Nephron (organoid): ENCODE results near the gene ZNF462.

Experiments used
- H3K27ac Mint-ChIP-seq, 3 experiments: 2 replicates each; pipeline ENCODE4 v1.8.0; 2020; ENCODE audit warnings: mixed read lengths in 3 of 3, mild to moderate bottlenecking in 2 of 3, moderate library complexity in 1 of 3
- H3K27me3 Mint-ChIP-seq: 2 replicates; pipeline ENCODE4 v1.8.0; 2021; ENCODE audit warnings: low read depth, mild to moderate bottlenecking, moderate library complexity, mixed read lengths
- H3K36me3 Mint-ChIP-seq: 2 replicates; pipeline ENCODE4 v1.8.0; 2020; ENCODE audit warnings: low read depth, mixed read lengths
- H3K4me1 Mint-ChIP-seq: 2 replicates; pipeline ENCODE4 v1.8.0; 2020; ENCODE audit warnings: mixed read lengths
- H3K4me3 Mint-ChIP-seq, 3 experiments: 2 replicates each; pipeline ENCODE4 v1.8.0; 2020; ENCODE audit warnings: mild to moderate bottlenecking in 3 of 3, mixed read lengths in 3 of 3, moderate library complexity in 2 of 3
- H3K9me3 Mint-ChIP-seq: 2 replicates; pipeline ENCODE4 v1.8.0; 2020; ENCODE audit warnings: mixed read lengths
- TF ChIP-seq, protein P1 (sequence below), 3 experiments: fragments of 200-600 bp; sonication (generic); IDR thresholded peaks; one replicate each; pipeline ENCODE4 v1.5.0; 2021; ENCODE audit warnings: antibody characterized with exemption in 3 of 3; ENCODE audit not compliant: unreplicated experiment in 3 of 3

ZNF462 gene

GRCh38 chr9:106925392-106925791, 62.4 kb downstream of the ZNF462 start:
- H3K4me1 Mint-ChIP-seq: peaks cover 25% of the 10 kb centered on the region
- TF ChIP-seq, protein P1, sequence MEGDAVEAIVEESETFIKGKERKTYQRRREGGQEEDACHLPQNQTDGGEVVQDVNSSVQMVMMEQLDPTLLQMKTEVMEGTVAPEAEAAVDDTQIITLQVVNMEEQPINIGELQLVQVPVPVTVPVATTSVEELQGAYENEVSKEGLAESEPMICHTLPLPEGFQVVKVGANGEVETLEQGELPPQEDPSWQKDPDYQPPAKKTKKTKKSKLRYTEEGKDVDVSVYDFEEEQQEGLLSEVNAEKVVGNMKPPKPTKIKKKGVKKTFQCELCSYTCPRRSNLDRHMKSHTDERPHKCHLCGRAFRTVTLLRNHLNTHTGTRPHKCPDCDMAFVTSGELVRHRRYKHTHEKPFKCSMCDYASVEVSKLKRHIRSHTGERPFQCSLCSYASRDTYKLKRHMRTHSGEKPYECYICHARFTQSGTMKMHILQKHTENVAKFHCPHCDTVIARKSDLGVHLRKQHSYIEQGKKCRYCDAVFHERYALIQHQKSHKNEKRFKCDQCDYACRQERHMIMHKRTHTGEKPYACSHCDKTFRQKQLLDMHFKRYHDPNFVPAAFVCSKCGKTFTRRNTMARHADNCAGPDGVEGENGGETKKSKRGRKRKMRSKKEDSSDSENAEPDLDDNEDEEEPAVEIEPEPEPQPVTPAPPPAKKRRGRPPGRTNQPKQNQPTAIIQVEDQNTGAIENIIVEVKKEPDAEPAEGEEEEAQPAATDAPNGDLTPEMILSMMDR (IDR thresholded peaks at IDR 0.05; ENCODE audit: unreplicated experiment in 3 of 3): no peak
- peaks cover 97% of the 10 kb centered on the region for H3K36me3 Mint-ChIP-seq
- H3K4me3 Mint-ChIP-seq: no peak overlapping the region
- peaks cover 15% of the 10 kb centered on the region for H3K9me3 Mint-ChIP-seq
- H3K27me3 Mint-ChIP-seq: no peaks in the 10 kb centered on the region
- no peak overlapping the region for H3K27ac Mint-ChIP-seq

- Mint-ChIP-seq H3K4me1 (peaks cover under 1% of the 10 kb centered on the region), H3K4me3 (no peak overlapping the region), H3K9me3 (peaks cover 15% of the 10 kb centered on the region), H3K27me3 (no peaks in the 10 kb centered on the region), H3K36me3 (peaks cover 100% of the 10 kb centered on the region), H3K27ac (no peak overlapping the region)
- TF ChIP-seq, protein P1 (IDR thresholded peaks at IDR 0.05; ENCODE audit: unreplicated experiment in 3 of 3): no peak
These were observed 65.0 kb downstream of the ZNF462 start for GRCh38 chr9:106927916-106928315.

DNA sequence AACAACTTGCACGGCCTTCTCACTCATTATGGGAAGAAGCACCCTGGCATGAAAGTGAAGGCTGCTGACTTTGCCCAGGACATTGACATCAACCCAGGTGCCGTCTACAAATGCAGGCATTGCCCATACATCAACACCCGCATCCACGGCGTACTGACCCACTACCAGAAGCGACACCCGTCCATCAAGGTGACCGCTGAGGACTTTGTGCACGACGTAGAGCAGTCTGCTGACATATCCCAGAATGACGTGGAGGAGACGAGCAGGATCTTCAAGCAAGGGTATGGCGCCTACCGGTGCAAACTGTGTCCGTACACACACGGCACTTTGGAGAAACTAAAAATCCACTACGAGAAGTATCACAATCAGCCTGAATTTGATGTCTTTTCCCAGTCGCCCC, 65.4 kb downstream of the ZNF462 start:
- no peak overlapping the region for H3K4me3 Mint-ChIP-seq
- H3K4me1 Mint-ChIP-seq: no peaks in the 10 kb centered on the region
- no peak overlapping the region for H3K27ac Mint-ChIP-seq
- TF ChIP-seq, protein P1 (IDR thresholded peaks at IDR 0.05; ENCODE audit: unreplicated experiment in 3 of 3): no peak
- peaks cover 12% of the 10 kb centered on the region for H3K9me3 Mint-ChIP-seq
- H3K36me3 Mint-ChIP-seq: peaks cover 100% of the 10 kb centered on the region
- no peaks in the 10 kb centered on the region for H3K27me3 Mint-ChIP-seq

- H3K9me3 Mint-ChIP-seq: peaks cover 10% of the 10 kb centered on the region
- H3K27me3 Mint-ChIP-seq: no peaks in the 10 kb centered on the region
- H3K36me3 Mint-ChIP-seq: peaks cover 100% of the 10 kb centered on the region
- TF ChIP-seq, protein P1 (IDR thresholded peaks at IDR 0.05; ENCODE audit: unreplicated experiment in 3 of 3): no peak
- no peaks in the 10 kb centered on the region for H3K4me1 Mint-ChIP-seq
- no peak overlapping the region for H3K4me3 Mint-ChIP-seq
- peak overlapping the region in 1 of 3 experiments; percentile 3 for H3K27ac Mint-ChIP-seq
These were observed 66.7 kb downstream of the ZNF462 start for GRCh38 chr9:106929471-106930177.

DNA sequence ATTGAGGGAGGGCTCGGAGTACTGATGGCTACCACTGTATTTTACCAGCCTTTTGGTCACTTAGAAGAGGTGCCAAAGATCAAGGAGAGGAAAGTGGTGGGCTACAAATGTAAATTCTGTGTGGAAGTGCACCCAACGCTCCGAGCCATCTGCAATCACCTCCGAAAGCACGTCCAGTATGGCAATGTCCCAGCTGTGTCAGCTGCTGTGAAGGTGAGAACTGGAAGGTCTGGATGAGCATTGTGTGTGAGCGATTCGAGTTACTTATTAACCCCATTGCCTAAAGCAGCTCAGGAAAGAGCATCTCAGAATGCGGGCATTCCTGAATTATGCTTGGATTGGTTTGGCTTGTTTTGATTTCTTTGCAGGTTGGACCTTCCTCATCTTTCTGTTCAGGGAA, 67.5 kb downstream of the ZNF462 start:
- Mint-ChIP-seq H3K9me3 (peaks cover 7% of the 10 kb centered on the region), H3K27me3 (no peaks in the 10 kb centered on the region), H3K4me3 (no peak overlapping the region), H3K4me1 (no peaks in the 10 kb centered on the region), H3K27ac (peak overlapping the region in 1 of 3 experiments; percentile 81), H3K36me3 (peaks cover 98% of the 10 kb centered on the region)
- TF ChIP-seq, protein P1 (IDR thresholded peaks at IDR 0.05; ENCODE audit: unreplicated experiment in 3 of 3): no peak

- Mint-ChIP-seq H3K4me1 (no peaks in the 10 kb centered on the region), H3K27me3 (no peaks in the 10 kb centered on the region), H3K4me3 (no peak overlapping the region), H3K9me3 (peaks cover under 1% of the 10 kb centered on the region), H3K27ac (peak overlapping the region in 2 of 3 experiments; percentile 43 to 81), H3K36me3 (peaks cover 98% of the 10 kb centered on the region)
- TF ChIP-seq, protein P1 (IDR thresholded peaks at IDR 0.05; ENCODE audit: unreplicated experiment in 3 of 3): no peak
These were observed 68.5 kb downstream of the ZNF462 start for GRCh38 chr9:106931466-106931865.
